ENCODE results near the gene RAB5IF. TPM values are rescaled to one million over a fixed set of nuclear protein-coding genes. Genes with fewer than 3 reads are reported as not detected.
A peak's percentile ranks its signal among the peaks of the same experiment; 100 is the strongest.

RAB5IF gene
- total and polyA plus RNA-seq, 2 donors (not counting 1 experiment from before 2014, with no cell fraction given) = 41.4 to 69.4 TPM

- WGBS (ENCODE audit: insufficient coverage) = 96% methylated on average over 2 of the region's 3 CpGs
- Mint-ChIP-seq H3K4me1 (peaks cover 27% of the 10 kb centered on the region), H3K27me3 (no peaks in the 10 kb centered on the region), H3K4me3 (no peak overlapping the region), H3K27ac (no peak overlapping the region), H3K9me3 (ENCODE audit: insufficient read depth) (no peaks in the 10 kb centered on the region)
- intact Hi-C loops (cut with micrococcal nuclease) = no loop called here
- H3K27ac ChIP-seq (ENCODE audit: low read length in 2 of 2) = no peak overlapping the region
- ChIA-PET CTCF (interaction anchor here (0.6 to 1.8 kb wide), 5 partner anchors 33 to 273 kb away, joined by 3 to 4 read pairs (median 3); partner anchors contain the start of gene RAB5IF), POLR2A (interaction anchor here (0.6 kb wide), 1 partner anchor 451 kb away, joined by 3 read pairs; no protein-coding TSS in a partner anchor)
- H3K4me3 ChIP-seq (ENCODE audit: control extremely low read depth in 1 of 5, extremely low read depth in 1 of 5, insufficient read depth in 1 of 5, low read depth in 2 of 5, low read length in 4 of 5) = no peak overlapping the region
- no peaks in the 10 kb centered on the region for H3K9me3 ChIP-seq (ENCODE audit: control extremely low read depth in 1 of 3, control insufficient read depth in 2 of 3, insufficient read depth in 1 of 3, low read length in 2 of 3)
- no peak overlapping the region for H3K9ac ChIP-seq (ENCODE audit: low read length)
- peaks cover 9 to 13% of the 10 kb centered on the region in 2 donors for H3K4me1 ChIP-seq (ENCODE audit: control insufficient read depth in 2 of 2, insufficient read depth in 2 of 2, low read length in 2 of 2)
- no peaks in the 10 kb centered on the region for H3K79me2 ChIP-seq (ENCODE audit: control insufficient read depth, insufficient read depth, low read length)
- peaks cover 3% of the 10 kb centered on the region in 2 experiments for H3K36me3 ChIP-seq (replicated peaks in 1 of 2; ENCODE audit: control extremely low read depth in 1 of 2, control insufficient read depth in 1 of 2, extremely low read depth in 1 of 2, insufficient read depth in 2 of 2, low read length in 1 of 2)
- H3K4me2 ChIP-seq (replicated peaks; ENCODE audit: low read depth, low read length, poor library complexity, severe bottlenecking) = no peak overlapping the region
- H3K27me3 ChIP-seq (replicated peaks in 1 of 4; ENCODE audit: control extremely low read depth in 1 of 4, control insufficient read depth in 3 of 4, insufficient read depth in 4 of 4, low read length in 3 of 4) = no peaks in the 10 kb centered on the region
- ATAC-seq (ENCODE audit: low read depth) (no peak), DNase-seq (no peak)
- TF ChIP-seq CTCF (IDR thresholded peaks at IDR 0.05) (no peak), EZH2 (IDR thresholded peaks at IDR 0.05; ENCODE audit: borderline replicate concordance, insufficient read depth, low read depth, low read length, poor library complexity, severe bottlenecking) (no peak)
- H2AFZ ChIP-seq (ENCODE audit: insufficient read depth, low read depth, low read length, poor library complexity, severe bottlenecking) = no peak overlapping the region
- H4K20me1 ChIP-seq (ENCODE audit: control insufficient read depth, insufficient read depth, low read length, poor library complexity, severe bottlenecking) = no peaks in the 10 kb centered on the region
These were observed 41.1 kb downstream of the RAB5IF start for GRCh38 chr20:36646678-36647077.

- Histone ChIP-seq H3K27me3 (replicated peaks in 1 of 4; ENCODE audit: control extremely low read depth in 1 of 4, control insufficient read depth in 3 of 4, insufficient read depth in 4 of 4, low read length in 3 of 4) (no peaks in the 10 kb centered on the region), H3K79me2 (ENCODE audit: control insufficient read depth, insufficient read depth, low read length) (no peaks in the 10 kb centered on the region), H3K36me3 (replicated peaks in 1 of 2; ENCODE audit: control extremely low read depth in 1 of 2, control insufficient read depth in 1 of 2, extremely low read depth in 1 of 2, insufficient read depth in 2 of 2, low read length in 1 of 2) (peaks cover 4% of the 10 kb centered on the region in 2 experiments), H3K4me2 (replicated peaks; ENCODE audit: low read depth, low read length, poor library complexity, severe bottlenecking) (no peak overlapping the region), H4K20me1 (ENCODE audit: control insufficient read depth, insufficient read depth, low read length, poor library complexity, severe bottlenecking) (no peaks in the 10 kb centered on the region), H2AFZ (ENCODE audit: insufficient read depth, low read depth, low read length, poor library complexity, severe bottlenecking) (no peak overlapping the region), H3K4me3 (ENCODE audit: control extremely low read depth in 1 of 5, extremely low read depth in 1 of 5, insufficient read depth in 1 of 5, low read depth in 2 of 5, low read length in 4 of 5) (no peak overlapping the region), H3K4me1 (ENCODE audit: control insufficient read depth in 2 of 2, insufficient read depth in 2 of 2, low read length in 2 of 2) (peaks cover 9 to 13% of the 10 kb centered on the region in 2 donors), H3K9me3 (ENCODE audit: control extremely low read depth in 1 of 3, control insufficient read depth in 2 of 3, insufficient read depth in 1 of 3, low read length in 2 of 3) (no peaks in the 10 kb centered on the region), H3K9ac (ENCODE audit: low read length) (no peak overlapping the region), H3K27ac (ENCODE audit: low read length in 2 of 2) (no peak overlapping the region)
- WGBS (ENCODE audit: insufficient coverage) = 92% methylated on average over 3 of the region's 8 CpGs
- intact Hi-C loops (cut with micrococcal nuclease) = no loop called here
- ChIA-PET CTCF (interaction anchor here (0.9 to 1.8 kb wide), 3 partner anchors 34 to 42 kb away, joined by 3 to 4 read pairs (median 3); partner anchors contain the start of gene RAB5IF), POLR2A (interaction anchor here (0.6 kb wide), 1 partner anchor 452 kb away, joined by 3 read pairs; no protein-coding TSS in a partner anchor)
- Mint-ChIP-seq H3K4me1 (peaks cover 27% of the 10 kb centered on the region), H3K4me3 (no peak overlapping the region), H3K27me3 (no peaks in the 10 kb centered on the region), H3K27ac (peak overlapping the region; percentile 11), H3K9me3 (ENCODE audit: insufficient read depth) (no peaks in the 10 kb centered on the region)
- TF ChIP-seq EZH2 (IDR thresholded peaks at IDR 0.05; ENCODE audit: borderline replicate concordance, insufficient read depth, low read depth, low read length, poor library complexity, severe bottlenecking) (no peak), CTCF (IDR thresholded peaks at IDR 0.05) (no peak)
- DNase-seq (no peak), ATAC-seq (ENCODE audit: low read depth) (no peak)
These were observed 41.9 kb downstream of the RAB5IF start for GRCh38 chr20:36647196-36648121.
